Keratinocyte (primary cell): ENCODE measurements around the gene KCTD13.

ENCODE experiments used
- CTCF ChIP-seq, 3 experiments: IDR thresholded peaks in 1 of 3; conservative IDR thresholded peaks in 1 of 3; optimal IDR thresholded peaks in 1 of 3; 2 replicates in 2 of 3; 3 replicates in 1 of 3; pipeline versions ENCODE3 to v1.5.1; 2011; ENCODE audit warnings: low read length in 3 of 3, mild to moderate bottlenecking in 3 of 3, moderate library complexity in 2 of 3, control low read depth in 1 of 3, inconsistent platforms in 1 of 3; ENCODE audit not compliant: insufficient read depth in 2 of 3; ENCODE audit errors: extremely low read depth in 1 of 3
- EZH2 ChIP-seq: IDR thresholded peaks from one replicate; pipeline ENCODE4 v1.6.1; 2012; ENCODE audit warnings: inconsistent platforms, mild to moderate bottlenecking, low read length, moderate library complexity

GRCh38 chr16:29892458-29892813 is 33.6 kb downstream of the KCTD13 start:
- TF ChIP-seq CTCF (optimal IDR thresholded peaks at IDR 0.05 in 1 of 3, IDR thresholded peaks at IDR 0.05 in 1 of 3, conservative IDR thresholded peaks at IDR 0.05 in 1 of 3; ENCODE audit: extremely low read depth in 1 of 3, insufficient read depth in 2 of 3, low read length in 3 of 3): no peak
- no peak for TF ChIP-seq EZH2
